NB4 (cell line): ENCODE data around the gene ACAT2.

ENCODE experiments used
- CTCF ChIP-seq: IDR thresholded peaks from one replicate; pipeline ENCODE4 v1.5.1; 2012; ENCODE audit warnings: low read depth, low read length
- POLR2A ChIP-seq: IDR thresholded peaks from 2 replicates; pipeline ENCODE4 v1.6.1; 2011; ENCODE audit warnings: mild to moderate bottlenecking; ENCODE audit not compliant: insufficient read length; ENCODE audit errors: extremely low read depth

- TF ChIP-seq CTCF: no peak
- TF ChIP-seq POLR2A: peak; percentile 76
These were observed at the start of gene ACAT2 for GRCh38 chr6:159761873-159762680.
